OCI-LY3 (cell line): ENCODE results near the gene TAF1.

Source experiments
- CTCF ChIP-seq: fragments of 200-600, 300-600 bp; sonication (generic); IDR thresholded peaks from 2 replicates; pipeline ENCODE4 v1.5.1; 2014; ENCODE audit warnings: antibody characterized with exemption, low read length, low read depth
- EZH2phosphoT487 ChIP-seq: fragments of 200-600 bp; shearing (Covaris generic); IDR thresholded peaks from 2 replicates; pipeline ENCODE4 v1.6.1; 2018; ENCODE audit warnings: antibody characterized with exemption, mixed run types, low read depth

- TF ChIP-seq CTCF (no peak), EZH2phosphoT487 (no peak)
These were observed 27.8 kb downstream of the TAF1 start for GRCh38 chrX:71393919-71394318.
